Measurements from ENCODE around the gene EPM2A.

- TF ChIP-seq CTCF (IDR thresholded peaks at IDR 0.05) (no peak), POLR2A (IDR thresholded peaks at IDR 0.05) (no peak)
Measured at GRCh38 chr6:145630598-145630997, 104.7 kb downstream of the EPM2A start.
